AG04450 (cell line): ENCODE results near the gene ZP2. TPM values are rescaled to one million over a fixed set of nuclear protein-coding genes. Genes with fewer than 3 reads are reported as not detected.
"Not testable (repeated sequence)": the region's sequence is repeated elsewhere in the genome, so short reads cannot be mapped to it uniquely, and the experiment has no call there.

Source experiments
- CTCF ChIA-PET: fragments of 300-600, 350-600 bp; formaldehyde crosslinking; extraction: SDS; loops from one replicate; lab custom pipeline; 2022; ENCODE audit warnings: antibody characterized with exemption, inconsistent platforms; lab: Charles Lee
- POLR2A ChIA-PET: fragments of 350-600 bp; formaldehyde crosslinking; extraction: SDS; loops from one replicate; lab custom pipeline; 2021; ENCODE audit warnings: antibody characterized with exemption, inconsistent platforms; lab: Yijun Ruan, JAX
- DNase-seq: peaks from one replicate; pipeline ENCODE4 v3.0.0-alpha.2; 2011; ENCODE audit warnings: low read depth, low spot score
- H3K27ac ChIP-seq: one replicate; pipeline ENCODE4 v1.5.1; 2012; ENCODE audit warnings: low read depth, low read length, control low read depth
- H3K27me3 ChIP-seq: one replicate; pipeline ENCODE4 v1.6.0; 2012; ENCODE audit warnings: low read length; ENCODE audit not compliant: control insufficient read depth, insufficient read depth
- H3K4me3 ChIP-seq: 2 replicates; pipeline ENCODE4 v1.5.1; 2011; ENCODE audit warnings: mild to moderate bottlenecking, low read depth, low read length, control low read depth
- H3K9me3 ChIP-seq: 2 replicates; pipeline ENCODE4 v1.5.1; 2012; ENCODE audit warnings: low read length; ENCODE audit not compliant: control insufficient read depth, insufficient read depth
- CTCF ChIP-seq: IDR thresholded peaks from 2 replicates; pipeline ENCODE4 v1.5.1; 2011; ENCODE audit warnings: low read depth, low read length, control low read depth, inconsistent platforms
- polyA plus RNA-seq: library from polyadenylated mRNA; depleted of rRNA; stranded (reverse); fragments of >200 nt; gene quantifications from 2 replicates; pipeline ENCODE4 v1.2.3, GENCODE V29; 2011

ZP2 gene
- polyA plus RNA-seq, 1 experiment, result not detected

DNA sequence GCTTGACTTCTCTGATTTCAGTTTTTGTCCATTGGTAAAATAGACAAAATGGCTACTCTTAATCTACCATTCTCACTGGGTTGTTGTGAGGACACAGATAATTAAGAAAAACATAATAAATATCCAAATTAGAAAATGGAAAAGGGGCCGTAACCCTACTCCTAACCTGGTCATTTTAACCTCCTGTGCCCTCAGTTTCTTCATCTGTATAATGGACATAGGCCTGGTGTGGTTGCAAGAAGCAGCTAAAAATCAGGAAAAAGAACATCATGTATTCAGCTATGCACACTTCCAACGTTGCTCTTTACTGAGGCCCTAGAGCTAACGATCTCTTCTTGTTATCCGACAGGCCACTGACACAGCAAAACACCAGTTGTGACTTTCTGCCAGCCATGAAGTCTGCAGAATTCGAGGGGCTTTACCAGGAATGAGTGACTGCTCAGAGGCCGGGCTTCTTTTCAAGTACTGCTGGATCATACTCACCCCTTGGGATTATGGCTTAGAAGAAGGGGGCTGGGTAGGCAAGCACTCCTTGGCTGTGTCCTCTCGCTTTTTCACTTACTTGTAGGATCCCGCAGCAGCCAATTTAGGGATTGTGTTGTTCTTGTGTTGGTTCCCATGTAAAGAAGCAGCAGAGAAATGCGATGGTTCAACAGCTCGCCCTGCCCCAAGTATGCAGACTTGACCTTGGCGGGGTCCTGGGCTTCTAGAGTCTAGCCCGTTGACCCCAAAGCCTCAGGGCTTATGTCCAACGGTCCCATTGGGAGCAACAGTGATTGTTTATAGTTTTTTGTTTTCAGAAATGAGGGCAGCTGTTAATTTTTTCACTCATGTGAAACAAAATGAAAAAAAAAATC lies 32.0 kb downstream of the ZP2 start:
- Histone ChIP-seq H3K9me3 (no peaks in the 10 kb centered on the region; the same call in 1 of the 2 replicates), H3K27ac (no peak overlapping the region), H3K27me3 (no peaks in the 10 kb centered on the region), H3K4me3 (no peak overlapping the region)
- ChIA-PET CTCF (interaction anchor here (0.7 to 3.2 kb wide), 2 partner anchors 10 to 1968 kb away, joined by 3 to 18 read pairs; no protein-coding TSS in a partner anchor), POLR2A (no interaction called here)
- no peak for TF ChIP-seq CTCF
- DNase-seq, result no peak

GRCh38 chr16:21175397-21175796 lies 36.0 kb downstream of the ZP2 start:
- Histone ChIP-seq H3K27ac (no peak overlapping the region), H3K9me3 (no peaks in the 10 kb centered on the region), H3K27me3 (no peaks in the 10 kb centered on the region), H3K4me3 (no peak overlapping the region)
- POLR2A ChIA-PET, result no interaction called here
- CTCF ChIA-PET, result no interaction called here
- DNase-seq, result no peak
- no peak for TF ChIP-seq CTCF

DNA sequence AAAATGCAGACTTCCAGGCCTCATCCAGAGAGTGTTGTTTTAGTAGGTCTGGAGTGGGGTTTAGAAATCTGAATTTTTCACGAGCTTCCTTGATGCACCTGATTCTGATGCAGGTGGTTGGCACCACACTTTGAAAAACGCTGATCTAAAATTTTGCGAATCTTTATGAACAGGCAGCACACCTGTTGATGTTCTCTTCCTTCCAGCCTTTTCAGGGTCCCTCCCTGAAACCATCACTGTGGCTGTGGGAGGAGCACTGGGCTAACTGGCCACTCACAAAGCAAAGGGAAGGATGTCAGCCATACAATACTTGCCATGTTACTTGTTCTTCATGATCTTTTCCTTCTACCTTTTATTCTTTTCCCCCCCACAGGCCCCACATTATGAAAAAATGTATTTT lies 38.7 kb downstream of the ZP2 start:
- ChIA-PET CTCF (interaction anchor here (1.1 kb wide), 1 partner anchor 16 kb away, joined by 5 read pairs; no protein-coding TSS in a partner anchor), POLR2A (no interaction called here)
- DNase-seq, result no peak
- Histone ChIP-seq H3K4me3 (no peak overlapping the region), H3K27ac (no peak overlapping the region), H3K27me3 (no peaks in the 10 kb centered on the region), H3K9me3 (no peaks in the 10 kb centered on the region)
- no peak for TF ChIP-seq CTCF

- not testable (repeated sequence) for DNase-seq
- CTCF ChIA-PET, result interaction anchor here (1.2 kb wide), 1 partner anchor 9 kb away, joined by 3 read pairs; no protein-coding TSS in a partner anchor
Observed at GRCh38 chr16:21170116-21170515, 41.3 kb downstream of the ZP2 start.

DNA sequence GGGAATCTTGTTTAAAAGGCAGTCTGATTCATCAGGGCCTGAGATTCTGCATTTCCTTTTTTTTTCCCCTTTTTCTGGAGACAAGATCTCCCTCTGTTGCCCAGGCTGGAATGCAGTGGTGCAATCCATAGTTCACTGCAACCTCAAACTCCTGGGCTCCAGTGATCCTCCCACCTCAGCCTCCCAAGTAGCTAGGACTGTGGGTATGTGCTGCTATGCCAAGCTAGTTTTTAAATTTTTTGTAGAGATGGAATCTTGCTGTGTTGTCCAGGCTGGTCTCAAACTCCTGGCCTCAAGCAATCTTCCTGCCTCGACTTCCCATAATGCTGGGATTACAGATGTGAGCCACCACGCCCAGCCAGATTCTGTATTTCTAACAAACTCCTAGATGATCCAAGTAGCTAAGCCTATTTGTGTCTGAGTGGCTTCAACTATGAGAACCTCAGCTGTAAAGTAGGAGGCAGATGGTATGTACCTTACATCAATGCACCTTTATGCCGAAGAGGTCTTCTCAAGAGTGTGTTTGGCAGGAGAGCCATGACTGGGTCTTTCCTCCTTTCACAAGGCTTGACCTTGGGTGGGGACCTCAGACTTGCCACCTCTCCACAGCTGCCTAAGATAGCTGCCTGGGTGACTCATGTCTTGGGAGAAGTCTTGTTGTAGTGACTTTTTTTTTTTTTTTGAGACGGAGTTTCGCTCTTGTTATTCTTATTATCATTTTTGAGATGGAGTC lies 42.0 kb downstream of the ZP2 start:
- no peak for DNase-seq
- Histone ChIP-seq H3K27me3 (no peaks in the 10 kb centered on the region), H3K27ac (no peak overlapping the region), H3K4me3 (no peak overlapping the region), H3K9me3 (no peaks in the 10 kb centered on the region)
- POLR2A ChIA-PET, result no interaction called here
- CTCF ChIA-PET, result interaction anchor here (1.0 to 3.7 kb wide), 4 partner anchors 9 to 131 kb away, joined by 3 to 22 read pairs (median 4); partner anchors contain the start of gene LDAF1
- TF ChIP-seq CTCF, result no peak

More at GRCh38 chr16:21170116-21170515, 41.3 kb downstream of the ZP2 start:
- H3K27me3 ChIP-seq, H3K27ac ChIP-seq, H3K9me3 ChIP-seq, H3K4me3 ChIP-seq, POLR2A ChIA-PET: not testable (repeated sequence)
